ENCODE measurements around the gene ZNF837. TPM values are rescaled to one million over a fixed set of nuclear protein-coding genes. Genes with fewer than 3 reads are reported as not detected.
A peak's percentile ranks its signal among the peaks of the same experiment; 100 is the strongest.

The ZNF837 gene
- total and polyA plus RNA-seq, 2 of the 13 experiments (the other 11 are each of a cell fraction or from before 2014, with no cell fraction given) = 0.29 to 1.3 TPM

DNA sequence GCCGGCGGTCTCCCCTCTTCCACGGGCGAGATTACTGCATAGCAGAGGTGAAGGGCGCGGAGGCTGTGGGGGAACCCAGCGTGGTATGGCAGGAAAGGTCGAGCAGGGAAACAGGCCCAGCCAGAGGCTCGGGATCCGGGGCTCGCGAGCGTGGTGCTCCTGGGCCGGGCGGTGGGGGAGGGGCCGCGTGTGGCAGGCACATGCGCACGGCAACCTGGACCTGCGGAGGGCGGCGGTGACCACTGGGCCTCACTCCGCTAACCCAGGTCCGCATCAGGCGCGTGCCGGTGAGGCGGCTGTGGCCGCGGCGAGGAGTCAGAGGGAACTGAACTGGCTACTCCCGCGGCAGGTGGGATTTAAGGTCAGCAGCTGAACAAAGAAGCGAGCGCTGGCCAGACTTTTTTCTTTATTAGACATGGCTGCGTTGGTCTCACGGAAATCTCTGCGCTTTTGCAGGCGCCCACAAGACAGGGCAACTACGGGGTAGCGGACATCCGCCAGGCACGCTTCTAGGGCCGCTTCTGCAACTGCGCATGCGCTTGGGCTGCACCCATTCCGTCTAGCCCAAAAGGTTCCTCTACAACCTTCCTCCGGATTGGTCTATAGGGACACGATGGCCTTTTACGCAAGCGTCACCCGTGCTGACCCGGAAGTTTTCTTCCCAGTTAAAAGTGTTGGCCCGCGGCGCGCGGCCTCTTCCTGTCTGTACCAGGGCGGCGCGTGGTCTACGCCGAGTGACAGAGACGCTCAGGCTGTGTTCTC, 5.9 kb upstream of the ZNF837 start, which contains the start of gene RPS5 (continued):
- TF ChIP-seq, protein P1, sequence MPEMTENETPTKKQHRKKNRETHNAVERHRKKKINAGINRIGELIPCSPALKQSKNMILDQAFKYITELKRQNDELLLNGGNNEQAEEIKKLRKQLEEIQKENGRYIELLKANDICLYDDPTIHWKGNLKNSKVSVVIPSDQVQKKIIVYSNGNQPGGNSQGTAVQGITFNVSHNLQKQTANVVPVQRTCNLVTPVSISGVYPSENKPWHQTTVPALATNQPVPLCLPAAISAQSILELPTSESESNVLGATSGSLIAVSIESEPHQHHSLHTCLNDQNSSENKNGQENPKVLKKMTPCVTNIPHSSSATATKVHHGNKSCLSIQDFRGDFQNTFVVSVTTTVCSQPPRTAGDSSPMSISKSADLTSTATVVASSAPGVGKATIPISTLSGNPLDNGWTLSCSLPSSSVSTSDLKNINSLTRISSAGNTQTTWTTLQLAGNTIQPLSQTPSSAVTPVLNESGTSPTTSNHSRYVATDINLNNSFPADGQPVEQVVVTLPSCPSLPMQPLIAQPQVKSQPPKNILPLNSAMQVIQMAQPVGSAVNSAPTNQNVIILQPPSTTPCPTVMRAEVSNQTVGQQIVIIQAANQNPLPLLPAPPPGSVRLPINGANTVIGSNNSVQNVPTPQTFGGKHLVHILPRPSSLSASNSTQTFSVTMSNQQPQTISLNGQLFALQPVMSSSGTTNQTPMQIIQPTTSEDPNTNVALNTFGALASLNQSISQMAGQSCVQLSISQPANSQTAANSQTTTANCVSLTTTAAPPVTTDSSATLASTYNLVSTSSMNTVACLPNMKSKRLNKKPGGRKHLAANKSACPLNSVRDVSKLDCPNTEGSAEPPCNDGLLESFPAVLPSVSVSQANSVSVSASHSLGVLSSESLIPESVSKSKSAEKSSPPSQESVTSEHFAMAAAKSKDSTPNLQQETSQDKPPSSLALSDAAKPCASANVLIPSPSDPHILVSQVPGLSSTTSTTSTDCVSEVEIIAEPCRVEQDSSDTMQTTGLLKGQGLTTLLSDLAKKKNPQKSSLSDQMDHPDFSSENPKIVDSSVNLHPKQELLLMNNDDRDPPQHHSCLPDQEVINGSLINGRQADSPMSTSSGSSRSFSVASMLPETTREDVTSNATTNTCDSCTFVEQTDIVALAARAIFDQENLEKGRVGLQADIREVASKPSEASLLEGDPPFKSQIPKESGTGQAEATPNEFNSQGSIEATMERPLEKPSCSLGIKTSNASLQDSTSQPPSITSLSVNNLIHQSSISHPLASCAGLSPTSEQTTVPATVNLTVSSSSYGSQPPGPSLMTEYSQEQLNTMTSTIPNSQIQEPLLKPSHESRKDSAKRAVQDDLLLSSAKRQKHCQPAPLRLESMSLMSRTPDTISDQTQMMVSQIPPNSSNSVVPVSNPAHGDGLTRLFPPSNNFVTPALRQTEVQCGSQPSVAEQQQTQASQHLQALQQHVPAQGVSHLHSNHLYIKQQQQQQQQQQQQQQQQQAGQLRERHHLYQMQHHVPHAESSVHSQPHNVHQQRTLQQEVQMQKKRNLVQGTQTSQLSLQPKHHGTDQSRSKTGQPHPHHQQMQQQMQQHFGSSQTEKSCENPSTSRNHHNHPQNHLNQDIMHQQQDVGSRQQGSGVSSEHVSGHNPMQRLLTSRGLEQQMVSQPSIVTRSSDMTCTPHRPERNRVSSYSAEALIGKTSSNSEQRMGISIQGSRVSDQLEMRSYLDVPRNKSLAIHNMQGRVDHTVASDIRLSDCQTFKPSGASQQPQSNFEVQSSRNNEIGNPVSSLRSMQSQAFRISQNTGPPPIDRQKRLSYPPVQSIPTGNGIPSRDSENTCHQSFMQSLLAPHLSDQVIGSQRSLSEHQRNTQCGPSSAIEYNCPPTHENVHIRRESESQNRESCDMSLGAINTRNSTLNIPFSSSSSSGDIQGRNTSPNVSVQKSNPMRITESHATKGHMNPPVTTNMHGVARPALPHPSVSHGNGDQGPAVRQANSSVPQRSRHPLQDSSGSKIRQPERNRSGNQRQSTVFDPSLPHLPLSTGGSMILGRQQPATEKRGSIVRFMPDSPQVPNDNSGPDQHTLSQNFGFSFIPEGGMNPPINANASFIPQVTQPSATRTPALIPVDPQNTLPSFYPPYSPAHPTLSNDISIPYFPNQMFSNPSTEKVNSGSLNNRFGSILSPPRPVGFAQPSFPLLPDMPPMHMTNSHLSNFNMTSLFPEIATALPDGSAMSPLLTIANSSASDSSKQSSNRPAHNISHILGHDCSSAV (CRISPR knock-in tag; IDR thresholded peaks at IDR 0.05; ENCODE audit: borderline replicate concordance) = no peak
- TF ChIP-seq TBX2 (CRISPR knock-in tag; IDR thresholded peaks at IDR 0.05; ENCODE audit: borderline replicate concordance) (peak; percentile 60), ZNF530 (CRISPR knock-in tag; IDR thresholded peaks at IDR 0.05; ENCODE audit: low read depth) (0 out of 2 replicates have a peak, but pooled peaks have one; percentile 38), SIX4 (CRISPR knock-in tag; IDR thresholded peaks at IDR 0.05) (no peak; the same call in 1 of the 2 replicates), PHF21A (CRISPR knock-in tag; IDR thresholded peaks at IDR 0.05) (peak; percentile 45; the same call in 1 of the 2 replicates), ZNF235 (CRISPR knock-in tag; IDR thresholded peaks at IDR 0.05; ENCODE audit: borderline replicate concordance) (peak; percentile 48; the same call in 1 of the 2 replicates), HOXA9 (CRISPR knock-in tag; IDR thresholded peaks at IDR 0.05; ENCODE audit: borderline replicate concordance) (peak; percentile 84; the same call in 1 of the 2 replicates), MATR3 (CRISPR knock-in tag; IDR thresholded peaks at IDR 0.05) (no peak), PTBP1 (IDR thresholded peaks at IDR 0.05; ENCODE audit: low read depth, low read length, poor library complexity, severe bottlenecking) (no peak), GATA4 (IDR thresholded peaks at IDR 0.05; ENCODE audit: borderline replicate concordance, low read depth) (peak; percentile 58; the same call in 1 of the 2 replicates), MBNL3 (CRISPR knock-in tag; conservative IDR thresholded peaks at IDR 0.05) (no peak), ZNF883 (CRISPR knock-in tag; IDR thresholded peaks at IDR 0.05; ENCODE audit: not compliant biosample characterization) (peak; percentile 71)
- TF ChIP-seq, protein P2, sequence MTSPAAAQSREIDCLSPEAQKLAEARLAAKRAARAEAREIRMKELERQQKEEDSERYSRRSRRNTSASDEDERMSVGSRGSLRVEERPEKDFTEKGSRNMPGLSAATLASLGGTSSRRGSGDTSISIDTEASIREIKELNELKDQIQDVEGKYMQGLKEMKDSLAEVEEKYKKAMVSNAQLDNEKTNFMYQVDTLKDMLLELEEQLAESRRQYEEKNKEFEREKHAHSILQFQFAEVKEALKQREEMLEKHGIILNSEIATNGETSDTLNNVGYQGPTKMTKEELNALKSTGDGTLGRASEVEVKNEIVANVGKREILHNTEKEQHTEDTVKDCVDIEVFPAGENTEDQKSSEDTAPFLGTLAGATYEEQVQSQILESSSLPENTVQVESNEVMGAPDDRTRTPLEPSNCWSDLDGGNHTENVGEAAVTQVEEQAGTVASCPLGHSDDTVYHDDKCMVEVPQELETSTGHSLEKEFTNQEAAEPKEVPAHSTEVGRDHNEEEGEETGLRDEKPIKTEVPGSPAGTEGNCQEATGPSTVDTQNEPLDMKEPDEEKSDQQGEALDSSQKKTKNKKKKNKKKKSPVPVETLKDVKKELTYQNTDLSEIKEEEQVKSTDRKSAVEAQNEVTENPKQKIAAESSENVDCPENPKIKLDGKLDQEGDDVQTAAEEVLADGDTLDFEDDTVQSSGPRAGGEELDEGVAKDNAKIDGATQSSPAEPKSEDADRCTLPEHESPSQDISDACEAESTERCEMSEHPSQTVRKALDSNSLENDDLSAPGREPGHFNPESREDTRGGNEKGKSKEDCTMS (CRISPR knock-in tag; conservative IDR thresholded peaks at IDR 0.05) = no peak
- TF ChIP-seq, protein P3, sequence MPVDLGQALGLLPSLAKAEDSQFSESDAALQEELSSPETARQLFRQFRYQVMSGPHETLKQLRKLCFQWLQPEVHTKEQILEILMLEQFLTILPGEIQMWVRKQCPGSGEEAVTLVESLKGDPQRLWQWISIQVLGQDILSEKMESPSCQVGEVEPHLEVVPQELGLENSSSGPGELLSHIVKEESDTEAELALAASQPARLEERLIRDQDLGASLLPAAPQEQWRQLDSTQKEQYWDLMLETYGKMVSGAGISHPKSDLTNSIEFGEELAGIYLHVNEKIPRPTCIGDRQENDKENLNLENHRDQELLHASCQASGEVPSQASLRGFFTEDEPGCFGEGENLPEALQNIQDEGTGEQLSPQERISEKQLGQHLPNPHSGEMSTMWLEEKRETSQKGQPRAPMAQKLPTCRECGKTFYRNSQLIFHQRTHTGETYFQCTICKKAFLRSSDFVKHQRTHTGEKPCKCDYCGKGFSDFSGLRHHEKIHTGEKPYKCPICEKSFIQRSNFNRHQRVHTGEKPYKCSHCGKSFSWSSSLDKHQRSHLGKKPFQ (CRISPR knock-in tag; IDR thresholded peaks at IDR 0.05; ENCODE audit: insufficient replicate concordance) = no peak
